COR-L47 (cell line): ENCODE data around the gene EID2B.
A peak's percentile ranks its signal among the peaks of the same experiment; 100 is the strongest.

Source experiments
- DNase-seq: peaks from one replicate; lab custom pipeline; 2025; lab: John Stamatoyannopoulos, UW

Gene EID2B

DNA sequence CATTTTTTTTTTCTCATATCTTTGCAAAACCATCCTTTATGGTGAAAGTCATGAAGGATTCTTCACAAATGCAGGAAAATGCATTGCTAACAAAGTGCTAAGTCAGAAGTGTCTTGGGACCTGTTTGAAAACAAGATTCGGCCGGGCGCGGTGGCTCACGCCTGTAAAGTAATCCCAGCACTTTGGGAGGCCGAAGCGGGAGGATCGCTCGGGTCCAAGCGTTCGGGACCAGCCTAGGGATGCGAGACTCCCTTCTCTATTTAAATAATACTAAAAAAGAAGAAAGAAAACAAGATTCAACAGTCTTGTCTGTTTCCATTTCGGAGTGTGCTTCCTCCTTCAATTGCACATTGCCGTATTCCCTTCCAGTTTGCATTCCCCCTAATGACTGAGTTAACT lies 819 bp downstream of the EID2B start:
- DNase-seq, result no peak

DNA sequence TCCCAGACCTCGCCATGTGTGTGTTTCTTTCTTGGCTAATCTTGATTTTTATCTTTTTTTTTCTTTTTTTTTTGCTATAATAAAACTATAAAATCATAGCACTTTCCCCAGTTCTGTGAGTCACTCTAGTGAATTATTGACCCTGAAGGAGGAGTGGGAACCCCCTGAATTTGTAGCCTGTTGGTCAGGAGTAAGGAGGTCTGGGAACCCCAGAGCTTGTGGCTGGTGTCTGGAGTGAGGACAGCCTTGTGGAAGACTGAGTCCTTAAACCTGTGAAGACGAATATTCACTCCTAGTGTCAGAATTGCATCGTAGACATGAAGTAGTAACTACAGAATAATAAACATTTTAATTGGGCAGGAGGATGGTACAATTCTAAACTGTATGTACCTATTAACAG lies 7.4 kb downstream of the EID2B start:
- DNase-seq, result no peak

DNA sequence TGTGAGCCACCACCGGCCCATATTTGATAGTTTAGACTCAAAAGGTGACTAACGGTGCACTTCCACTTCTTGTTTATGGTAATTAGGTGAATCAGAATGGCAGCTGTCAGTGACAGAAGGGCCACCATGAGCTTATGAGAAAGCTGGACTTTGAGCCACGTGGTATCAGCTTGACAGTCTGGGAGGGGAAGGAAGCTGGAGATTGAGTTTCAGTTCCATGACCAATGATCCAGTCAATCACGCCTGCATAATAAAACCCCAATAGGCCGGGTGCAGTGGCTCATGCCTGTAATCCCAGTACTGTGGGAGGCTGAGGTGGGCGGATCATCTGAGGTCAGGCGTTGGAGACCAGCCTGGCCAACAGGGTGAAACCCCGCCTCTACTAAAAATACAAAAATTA lies 8.2 kb downstream of the EID2B start:
- DNase-seq, result no peak

DNA sequence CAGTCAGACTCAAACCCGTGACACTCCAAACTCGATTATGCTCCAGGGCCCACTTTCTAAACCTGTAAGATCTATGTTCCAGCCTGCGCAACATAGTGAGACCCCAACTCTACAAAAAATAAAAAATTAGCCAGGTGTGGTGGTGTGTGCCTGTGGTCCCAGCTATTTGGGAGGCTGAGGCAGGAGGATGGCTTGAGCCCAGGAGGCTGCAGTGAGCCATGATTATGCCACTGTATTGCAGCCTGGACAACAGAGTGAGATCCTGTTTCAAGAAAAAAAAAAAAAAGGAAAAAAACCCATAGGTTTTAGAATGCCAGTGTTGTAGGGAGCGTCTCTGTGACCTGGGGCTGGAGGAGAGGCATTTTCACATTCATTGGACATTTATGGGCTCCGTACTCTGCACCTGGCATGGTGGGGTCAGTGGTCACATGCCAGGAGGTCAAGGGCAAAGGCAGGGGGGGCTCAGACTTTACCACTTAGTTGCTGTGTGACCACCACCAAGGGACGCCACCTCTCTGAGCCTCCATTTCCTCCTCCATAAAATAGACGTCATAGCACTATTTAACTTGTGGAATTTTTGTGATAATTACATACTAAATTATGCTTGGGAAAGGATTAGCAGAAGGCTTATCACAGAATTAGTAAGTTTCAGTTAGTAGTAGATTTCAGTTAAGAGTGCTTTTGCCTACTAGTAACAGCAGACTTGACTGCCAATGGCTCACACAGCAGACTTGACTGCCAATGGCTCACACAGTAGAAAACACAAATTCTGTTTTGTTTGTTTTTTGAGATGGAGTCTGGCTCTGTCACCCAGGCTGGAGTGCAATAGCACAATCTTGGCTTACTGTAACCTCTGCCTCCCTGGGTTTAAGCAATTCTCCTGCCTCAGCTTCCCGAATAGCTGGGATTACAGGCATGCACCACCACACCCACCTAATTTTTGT lies 11.8 kb downstream of the EID2B start:
- DNase-seq, result no peak

DNA sequence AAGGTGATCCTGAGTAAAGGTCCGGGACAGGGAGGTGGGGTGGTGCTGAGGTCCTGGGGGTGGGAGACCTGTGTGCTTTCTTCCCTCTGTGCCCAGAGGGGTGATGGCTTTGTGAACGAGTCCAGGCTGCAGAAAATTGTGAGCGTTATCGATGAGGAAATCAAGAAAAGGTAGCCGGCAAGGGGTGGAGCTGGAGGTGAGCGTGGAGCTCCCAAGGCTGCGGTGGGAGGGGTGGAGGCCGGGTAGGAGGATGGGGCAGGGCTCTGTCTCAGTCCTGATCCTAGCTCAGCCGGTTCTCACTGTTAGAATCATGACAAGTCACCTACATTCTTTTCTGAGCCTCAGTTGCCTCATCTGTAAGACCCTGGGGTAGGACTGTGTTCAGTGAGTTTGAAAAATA lies 13.7 kb downstream of the EID2B start:
- DNase-seq, result no peak

DNA sequence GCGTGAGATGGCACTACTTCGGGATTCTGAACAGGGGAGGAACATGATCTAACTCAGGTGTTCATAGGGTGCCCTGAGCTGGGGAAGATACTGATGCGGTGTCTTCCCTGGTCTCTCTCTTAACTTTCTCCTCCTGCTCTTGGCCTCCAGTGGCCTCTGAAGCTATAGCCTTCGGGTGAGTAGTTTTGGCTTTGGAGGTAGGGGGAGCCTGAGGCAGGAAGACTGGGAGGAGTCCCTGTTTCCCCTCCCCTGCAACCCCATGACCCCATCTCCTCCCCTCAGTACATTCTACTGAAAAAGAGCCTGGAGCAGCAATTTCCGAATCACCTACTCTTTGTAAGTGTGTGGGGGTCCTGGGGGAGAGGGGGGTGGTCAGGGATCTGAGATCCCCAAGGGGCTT lies 14.2 kb downstream of the EID2B start:
- no peak for DNase-seq

DNA sequence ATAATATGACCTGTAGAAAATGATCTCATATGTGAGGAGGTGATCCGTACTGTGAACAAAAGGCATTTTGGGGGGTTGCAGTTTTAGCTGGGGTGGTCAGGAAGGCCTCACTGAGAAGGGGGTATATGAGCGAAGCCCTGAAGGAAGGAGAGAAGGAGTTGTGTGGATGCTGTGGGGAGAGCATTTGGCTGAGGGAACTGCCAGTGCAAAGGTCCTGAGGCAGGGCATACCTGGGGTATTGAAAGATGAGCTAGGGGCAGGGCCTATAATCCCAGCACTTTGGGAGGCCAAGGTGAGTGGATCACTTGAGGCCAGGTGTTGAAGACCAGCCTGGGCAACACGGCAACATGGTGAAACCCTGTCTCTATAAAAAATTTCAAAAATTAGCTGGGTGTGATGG lies 15.2 kb downstream of the EID2B start:
- no peak for DNase-seq

DNA sequence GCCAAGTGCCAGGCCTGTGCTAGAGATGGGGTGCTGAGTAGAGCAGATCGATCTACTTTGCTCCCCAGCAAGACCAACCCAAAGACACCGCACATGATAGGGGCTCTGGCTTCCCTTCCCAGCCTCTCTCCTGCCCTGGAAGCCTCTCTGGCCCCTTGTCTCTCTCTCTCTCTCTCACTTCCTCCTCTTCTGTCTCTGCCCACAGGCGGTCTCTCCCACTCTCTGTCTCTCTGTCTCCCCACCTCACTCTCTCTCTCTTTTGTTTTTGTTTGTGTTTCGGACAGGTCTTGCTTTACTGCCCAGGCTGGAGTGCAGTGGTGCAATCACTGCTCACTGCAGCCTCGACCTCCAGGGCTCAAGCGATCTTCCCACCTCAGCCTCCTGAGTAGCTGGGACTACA lies 16.4 kb downstream of the EID2B start:
- no peak for DNase-seq

DNA sequence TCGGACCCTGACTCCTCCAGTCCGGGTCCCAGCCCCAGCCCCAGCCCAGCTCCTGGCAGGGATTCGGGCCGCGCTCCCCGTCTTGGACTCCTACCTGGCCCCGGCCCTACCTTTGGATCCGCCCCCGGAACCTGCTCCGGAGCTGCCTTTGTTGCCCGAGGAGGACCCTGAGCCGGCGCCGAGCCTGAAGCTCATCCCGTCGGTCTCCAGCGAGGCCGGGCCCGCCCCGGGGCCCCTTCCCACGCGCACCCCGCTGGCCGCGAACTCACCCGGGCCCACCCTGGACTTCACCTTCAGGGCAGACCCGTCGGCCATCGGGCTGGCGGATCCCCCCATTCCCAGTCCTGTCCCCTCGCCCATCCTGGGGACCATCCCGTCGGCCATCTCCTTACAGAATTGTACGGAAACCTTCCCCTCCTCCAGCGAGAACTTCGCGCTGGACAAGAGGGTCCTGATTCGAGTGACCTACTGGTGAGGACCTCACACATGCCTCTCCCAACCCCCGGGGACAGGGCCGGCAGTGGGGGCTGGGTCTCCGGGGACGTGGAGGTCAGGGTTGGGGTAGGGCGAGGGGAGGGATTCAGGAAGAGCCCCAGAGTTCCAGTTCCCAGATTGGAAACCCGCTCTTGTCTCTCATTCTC lies 17.0 kb downstream of the EID2B start:
- no peak for DNase-seq

DNA sequence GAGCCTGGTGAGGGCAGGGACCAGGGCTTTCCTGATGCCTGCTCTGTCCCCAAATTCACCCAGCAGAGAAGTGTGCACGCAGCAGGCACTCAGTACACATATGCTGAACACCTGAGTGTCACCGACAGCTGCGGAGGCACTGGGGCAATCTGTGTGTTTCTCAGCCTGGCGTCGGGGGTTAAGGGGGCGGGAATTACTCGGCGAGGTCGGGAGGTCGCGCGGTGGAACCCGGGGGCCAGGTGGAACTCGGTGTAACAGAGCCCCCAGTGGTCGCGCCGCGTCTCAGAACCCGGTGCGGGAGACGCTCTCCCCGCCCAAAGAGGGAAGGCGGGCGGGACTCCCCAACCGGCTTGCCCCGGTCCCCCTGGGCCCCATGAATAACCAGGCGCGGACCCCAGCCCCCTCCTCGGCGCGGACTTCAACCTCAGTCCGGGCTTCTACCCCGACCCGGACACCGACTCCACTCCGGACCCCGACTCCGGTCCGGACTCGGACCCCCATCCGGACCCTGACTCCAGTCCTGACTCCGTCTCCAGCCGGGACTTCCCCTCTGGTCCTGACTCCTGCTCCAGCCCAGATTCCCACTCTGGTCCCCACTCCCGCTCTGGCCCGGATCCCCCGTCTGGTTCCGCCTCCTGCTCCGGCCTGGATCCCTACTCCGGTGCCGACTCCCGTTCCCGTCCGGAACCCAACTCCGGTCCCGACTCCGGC lies 17.7 kb downstream of the EID2B start, which contains the start of gene SELENOV:
Gene SELENOV, plus strand, starts transcription at position 300 of the 711 bp plus-strand sequence. Its CDS starts 74 bp downstream, at position 374.
- no peak for DNase-seq

DNA sequence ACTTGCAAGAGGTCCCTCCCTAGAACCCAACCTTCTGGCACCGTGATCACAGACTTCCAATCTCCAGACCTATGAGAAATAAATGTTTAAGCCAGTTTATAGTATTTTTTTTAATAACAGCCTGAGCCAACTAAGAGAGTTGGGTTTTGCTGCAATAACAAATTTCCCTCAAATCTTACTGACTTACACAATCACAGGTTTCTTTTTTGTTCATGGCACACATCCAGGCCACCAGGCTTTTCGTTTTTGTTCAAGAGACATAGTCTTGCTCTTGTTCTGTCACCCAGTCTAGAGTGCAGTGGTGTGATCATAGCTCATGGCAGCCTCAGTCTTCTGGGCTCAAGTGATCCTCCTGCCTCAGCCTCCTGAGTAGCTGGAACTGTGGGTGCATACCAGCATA lies 19.7 kb downstream of the EID2B start:
- DNase-seq, result no peak

DNA sequence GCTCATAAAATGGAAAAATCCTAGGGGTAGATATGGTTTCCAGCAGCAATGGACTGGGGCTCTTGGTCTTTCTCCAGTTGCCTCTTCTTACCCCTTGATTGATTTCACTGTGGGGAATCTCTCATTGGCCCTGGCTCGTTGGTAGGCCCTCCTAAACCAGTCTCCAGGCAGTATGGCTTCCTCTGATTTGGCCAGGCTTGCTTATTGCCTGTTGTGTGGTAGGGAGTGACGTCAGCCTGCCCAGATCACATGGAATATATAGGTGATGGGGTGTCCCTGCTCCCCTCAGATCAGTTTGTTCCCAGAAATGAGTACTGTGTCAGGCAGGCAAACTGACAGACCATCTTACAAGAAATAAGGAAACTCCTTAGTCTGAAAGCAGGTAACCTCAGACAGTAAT lies 23.4 kb downstream of the EID2B start:
- DNase-seq, result no peak

DNA sequence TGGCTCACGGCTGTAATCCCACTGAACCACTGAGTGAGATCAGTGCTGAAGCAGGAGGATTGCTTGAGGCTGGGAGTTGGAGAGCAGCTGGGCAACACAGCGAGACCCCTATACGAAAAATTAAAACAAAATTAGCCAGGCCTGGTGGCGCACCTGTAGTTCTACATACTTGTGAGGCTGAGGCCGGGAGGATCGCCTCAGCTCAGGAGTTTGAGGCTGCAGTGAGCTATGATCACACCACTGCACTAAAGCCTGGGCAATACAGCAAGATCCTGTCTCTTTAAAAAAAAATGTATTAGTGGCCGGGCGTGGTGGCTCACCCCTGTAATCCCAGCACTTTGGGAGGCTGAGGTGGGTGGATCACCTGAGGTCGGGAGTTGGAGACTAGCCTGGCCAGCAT lies 24.0 kb downstream of the EID2B start:
- no peak for DNase-seq

DNA sequence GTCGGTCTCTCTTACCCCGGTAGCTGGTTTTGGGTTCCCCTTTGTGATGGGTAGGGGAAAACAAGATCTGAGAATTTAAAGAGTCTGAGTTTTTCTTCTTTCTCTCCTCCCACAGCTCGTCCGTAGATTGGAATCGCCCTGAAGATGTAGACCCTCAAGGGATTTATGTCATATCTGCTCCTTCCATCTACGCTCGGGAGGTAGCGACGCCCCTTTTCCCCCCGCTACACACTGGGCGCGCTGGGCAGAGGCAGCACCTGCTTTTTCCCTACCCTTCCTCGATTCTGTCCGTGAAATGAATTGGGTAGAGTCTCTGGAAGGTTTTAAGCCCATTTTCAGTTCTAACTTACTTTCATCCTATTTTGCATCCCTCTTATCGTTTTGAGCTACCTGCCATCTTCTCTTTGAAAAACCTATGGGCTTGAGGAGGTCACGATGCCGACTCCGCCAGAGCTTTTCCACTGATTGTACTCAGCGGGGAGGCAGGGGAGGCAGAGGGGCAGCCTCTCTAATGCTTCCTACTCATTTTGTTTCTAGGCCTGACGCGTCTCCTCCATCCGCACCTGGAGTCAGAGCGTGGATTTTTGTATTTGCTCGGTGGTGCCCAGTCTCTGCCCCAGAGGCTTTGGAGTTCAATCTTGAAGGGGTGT lies 24.8 kb downstream of the EID2B start:
- no peak for DNase-seq

DNA sequence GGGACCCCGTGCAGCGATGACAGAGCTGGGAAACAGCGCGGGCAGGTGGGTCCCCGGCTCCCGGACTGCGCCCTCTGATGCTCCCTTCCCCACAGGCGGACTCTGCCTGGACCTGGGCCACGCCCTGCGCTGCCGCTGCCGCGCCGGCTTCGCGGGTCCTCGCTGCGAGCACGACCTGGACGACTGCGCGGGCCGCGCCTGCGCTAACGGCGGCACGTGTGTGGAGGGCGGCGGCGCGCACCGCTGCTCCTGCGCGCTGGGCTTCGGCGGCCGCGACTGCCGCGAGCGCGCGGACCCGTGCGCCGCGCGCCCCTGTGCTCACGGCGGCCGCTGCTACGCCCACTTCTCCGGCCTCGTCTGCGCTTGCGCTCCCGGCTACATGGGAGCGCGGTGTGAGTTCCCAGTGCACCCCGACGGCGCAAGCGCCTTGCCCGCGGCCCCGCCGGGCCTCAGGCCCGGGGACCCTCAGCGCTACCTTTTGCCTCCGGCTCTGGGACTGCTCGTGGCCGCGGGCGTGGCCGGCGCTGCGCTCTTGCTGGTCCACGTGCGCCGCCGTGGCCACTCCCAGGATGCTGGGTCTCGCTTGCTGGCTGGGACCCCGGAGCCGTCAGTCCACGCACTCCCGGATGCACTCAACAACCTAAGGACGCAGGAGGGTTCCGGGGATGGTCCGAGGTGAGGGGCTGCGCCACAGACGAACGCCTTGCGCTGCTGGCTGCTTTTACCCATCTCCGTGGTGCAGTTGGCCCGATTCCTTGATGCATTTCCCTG lies 25.5 kb downstream of the EID2B start:
- DNase-seq, result peak; percentile 87

DNA sequence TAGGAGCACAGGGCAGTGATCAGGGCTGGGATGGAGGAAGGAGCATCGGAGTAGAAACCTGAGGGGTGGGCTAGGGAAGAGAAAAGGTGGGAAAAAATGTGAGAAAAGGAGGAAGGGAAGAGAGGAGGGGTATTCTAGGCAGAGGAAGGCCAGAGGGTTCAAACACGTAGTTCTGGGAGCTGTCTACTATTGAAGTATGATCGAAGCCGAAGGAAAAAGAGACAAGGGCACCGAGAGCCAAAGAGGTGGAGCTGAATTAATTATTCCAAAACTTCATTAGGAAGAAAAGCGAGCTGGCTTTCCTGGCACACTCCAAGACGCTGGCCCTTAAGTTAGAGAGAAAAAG lies 26.1 kb downstream of the EID2B start:
- DNase-seq, result no peak

DNA sequence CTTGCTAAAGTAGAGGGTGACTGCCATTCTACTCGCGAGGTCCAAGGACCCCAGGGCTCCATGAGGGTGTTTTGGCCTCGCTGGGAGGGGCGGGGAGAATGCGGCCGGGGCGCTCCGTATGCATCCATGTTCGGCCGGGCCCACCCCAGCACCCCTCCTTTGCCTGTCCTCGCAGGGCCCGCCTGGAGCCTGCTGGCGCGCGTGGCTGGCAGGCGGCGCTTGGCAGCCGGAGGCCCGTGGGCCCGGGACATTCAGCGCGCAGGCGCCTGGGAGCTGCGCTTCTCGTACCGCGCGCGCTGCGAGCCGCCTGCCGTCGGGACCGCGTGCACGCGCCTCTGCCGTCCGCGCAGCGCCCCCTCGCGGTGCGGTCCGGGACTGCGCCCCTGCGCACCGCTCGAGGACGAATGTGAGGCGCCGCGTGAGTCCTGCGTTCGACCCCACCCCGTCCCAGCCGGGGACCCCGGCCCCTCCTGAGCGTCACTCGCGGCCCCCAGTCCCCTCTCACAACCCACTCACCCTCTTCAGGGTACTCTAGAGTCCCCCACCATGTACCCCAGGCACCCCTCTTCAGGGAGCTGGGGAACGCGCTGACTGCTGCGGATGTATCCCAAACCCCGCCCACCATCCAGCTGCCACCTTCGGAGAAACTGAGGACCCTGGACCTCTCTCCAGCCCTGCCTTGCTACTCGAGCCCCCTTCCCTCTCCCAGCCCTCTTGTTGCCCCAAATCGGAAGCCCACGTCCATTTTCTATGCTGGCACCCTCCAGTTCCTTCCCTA lies 29.8 kb downstream of the EID2B start:
- no peak for DNase-seq

DNA sequence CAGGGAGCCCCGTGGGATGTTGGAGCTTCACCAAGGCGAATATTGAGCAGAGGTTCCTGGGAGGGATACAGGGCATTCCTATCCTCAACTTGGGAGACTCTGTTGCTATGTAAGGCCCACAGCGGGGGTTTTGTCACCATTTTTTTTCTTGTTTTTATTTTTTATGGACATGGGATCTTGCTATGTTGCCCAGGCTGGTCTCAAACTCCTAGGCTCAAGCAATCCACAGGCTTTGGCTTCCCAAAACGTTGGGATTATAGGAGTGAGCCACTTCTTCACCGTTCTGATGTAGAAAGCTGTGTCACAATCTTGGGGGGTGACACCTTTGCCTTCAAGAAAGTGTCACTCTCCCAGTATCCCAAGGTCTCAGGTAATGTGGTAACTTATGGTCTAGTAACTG lies 31.3 kb downstream of the EID2B start:
- no peak for DNase-seq

DNA sequence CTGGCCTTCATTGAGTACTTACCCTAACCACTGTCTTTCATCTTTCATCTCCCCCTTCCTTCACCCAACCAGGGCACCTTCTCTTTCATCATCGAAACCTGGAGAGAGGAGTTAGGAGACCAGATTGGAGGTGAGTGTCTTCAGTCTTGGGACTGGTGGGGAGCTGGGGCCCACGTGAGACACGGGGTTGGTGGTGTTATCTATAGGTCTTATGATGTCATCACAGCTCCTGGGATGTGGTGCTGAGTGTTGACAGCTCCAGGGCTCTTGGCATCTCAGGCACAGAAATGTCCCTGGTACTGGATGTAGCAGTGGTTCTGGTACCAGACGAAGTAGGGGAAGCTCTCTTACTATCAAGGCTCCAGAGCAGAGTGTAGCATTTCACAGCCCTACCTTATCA lies 32.1 kb downstream of the EID2B start:
- DNase-seq, result no peak

DNA sequence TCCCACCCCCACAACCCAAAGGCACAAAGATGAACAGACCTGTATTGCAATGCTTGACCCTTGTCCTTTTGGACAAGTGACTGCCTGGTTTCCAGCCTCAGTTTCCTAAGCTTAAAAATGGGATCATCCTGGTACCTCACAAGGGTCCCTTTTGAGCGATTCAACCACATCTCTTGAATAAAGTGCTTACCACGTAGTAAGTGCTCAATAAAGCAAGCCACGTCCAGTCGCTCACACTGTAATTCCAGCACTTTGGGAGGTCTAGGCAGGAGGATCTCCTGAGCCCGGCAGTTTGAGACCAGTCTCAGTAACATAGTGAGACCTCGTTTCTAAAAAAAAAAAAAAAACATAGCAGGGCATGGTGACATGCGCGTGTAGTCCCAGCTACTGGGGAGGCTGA lies 32.7 kb downstream of the EID2B start:
- DNase-seq, result no peak
